Measurements from ENCODE around the gene NPBWR2. TPM values are rescaled to one million over a fixed set of nuclear protein-coding genes. Genes with fewer than 3 reads are reported as not detected.
A peak's percentile ranks its signal among the peaks of the same experiment; 100 is the strongest.

NPBWR2 gene
- total and polyA plus RNA-seq, 2 experiments from 2014 or later: not detected

DNA sequence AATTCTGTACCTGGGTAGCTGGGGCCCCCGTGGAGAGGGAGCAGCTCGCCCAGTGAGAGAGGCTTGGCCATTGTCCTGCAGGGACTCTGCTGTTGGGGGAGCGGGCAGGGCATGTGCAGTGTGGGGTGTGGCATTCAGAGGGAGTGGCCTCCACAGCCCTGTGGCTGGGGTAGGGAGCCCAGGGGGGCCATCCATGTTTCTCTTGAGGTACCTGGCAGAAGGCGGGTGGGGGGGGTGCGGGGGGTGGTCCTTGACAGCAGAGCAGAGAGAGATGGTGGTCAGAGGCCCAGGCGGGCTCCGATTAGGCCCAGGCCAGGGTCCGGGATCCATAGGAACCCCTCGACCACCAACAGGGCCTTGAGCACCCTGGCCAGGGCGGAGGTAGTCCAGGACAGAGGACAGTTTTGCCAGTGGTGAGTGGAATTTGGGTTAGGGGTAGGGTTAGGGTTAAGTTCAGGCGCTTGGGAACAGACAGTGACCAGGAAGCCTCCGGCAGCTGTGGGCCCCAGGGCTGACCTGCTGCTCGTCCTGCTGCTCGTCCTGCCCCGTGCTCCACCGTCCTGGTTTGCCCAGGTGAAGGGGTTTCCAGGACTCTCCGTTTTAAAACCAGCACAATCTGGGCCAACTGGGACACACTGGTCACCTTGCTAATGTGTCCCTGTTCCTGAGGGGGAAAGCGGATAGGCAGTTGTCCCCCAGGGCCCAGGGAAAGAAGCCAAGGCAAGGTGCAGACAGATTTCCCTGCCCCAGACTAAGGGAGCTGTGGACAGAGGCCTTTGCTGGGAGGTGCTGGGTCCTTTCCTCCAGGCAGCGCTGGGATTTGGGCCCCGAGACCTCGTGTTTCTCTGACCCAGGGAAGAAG lies 32.1 kb upstream of the NPBWR2 start:
- Mint-ChIP-seq H3K36me3 (ENCODE audit: low read depth) (no peaks in the 10 kb centered on the region), H3K9me3 (peaks cover 10% of the 10 kb centered on the region), H3K27ac (no peak overlapping the region), H3K4me3 (no peak overlapping the region), H3K27me3 (ENCODE audit: insufficient read depth, low read depth, poor library complexity) (peaks cover 16% of the 10 kb centered on the region), H3K4me1 (peaks cover 23% of the 10 kb centered on the region)
- Histone ChIP-seq H3K27ac (ENCODE audit: low read depth) (no peak overlapping the region; the same call in 1 of the 2 replicates), H3K4me2 (no peak overlapping the region), H3K27me3 (ENCODE audit: insufficient read depth) (no peaks in the 10 kb centered on the region), H2AFZ (no peak overlapping the region), H3K4me3 (no peak overlapping the region), H4K20me1 (replicated peaks; ENCODE audit: insufficient read depth) (no peaks in the 10 kb centered on the region), H3K9me2 (ENCODE audit: insufficient read depth) (no peaks in the 10 kb centered on the region), H3K4me1 (ENCODE audit: insufficient read depth) (peaks cover 3% of the 10 kb centered on the region; the same call in 1 of the 2 replicates), H3F3A (replicated peaks; ENCODE audit: low read depth) (0 out of 2 replicates have a peak, but pooled peaks cover 3% of the 10 kb centered on the region), H3K79me2 (replicated peaks; ENCODE audit: insufficient read depth) (no peaks in the 10 kb centered on the region), H3K36me3 (ENCODE audit: insufficient read depth) (no peaks in the 10 kb centered on the region)
- ATAC-seq (peak; percentile 58), DNase-seq (ENCODE audit: low spot score) (no peak)
- TF ChIP-seq ZNF462 (CRISPR knock-in tag; IDR thresholded peaks at IDR 0.05) (no peak), ZNF331 (CRISPR knock-in tag; IDR thresholded peaks at IDR 0.05; ENCODE audit: low read depth) (no peak), EZH2phosphoT487 (IDR thresholded peaks at IDR 0.05; ENCODE audit: unreplicated experiment) (no peak), REST (IDR thresholded peaks at IDR 0.05; ENCODE audit: unreplicated experiment) (no peak), CREB1 (CRISPR knock-in tag; IDR thresholded peaks at IDR 0.05; ENCODE audit: low read depth) (no peak), NANOG (IDR thresholded peaks at IDR 0.05; ENCODE audit: borderline replicate concordance) (no peak), STAT1 (IDR thresholded peaks at IDR 0.05; ENCODE audit: unreplicated experiment) (no peak), POLR2AphosphoS5 (IDR thresholded peaks at IDR 0.05; ENCODE audit: low read depth) (no peak), ETS1 (IDR thresholded peaks at IDR 0.05) (no peak), JUNB (IDR thresholded peaks at IDR 0.05; ENCODE audit: unreplicated experiment) (no peak), CTCF (conservative IDR thresholded peaks at IDR 0.05; ENCODE audit: low read depth in 2 of 2) (no peak), ZNF114 (CRISPR knock-in tag; IDR thresholded peaks at IDR 0.05) (no peak), EZH2 (IDR thresholded peaks at IDR 0.05; ENCODE audit: low read depth, unreplicated experiment) (no peak)

All from GM23338 (cell line).